Activated CD8-positive, alpha-beta memory T cell treated with anti-CD3 and anti-CD28 coated beads, Interleukin-2, amount 50 U/mL, for 48 hours (primary cell): ENCODE data around the gene NOP56.

ENCODE experiments used
- DNase-seq: peaks from one replicate; pipeline ENCODE4 v3.0.0-alpha.2; 2020

NOP56 gene

GRCh38 chr20:2690213-2690612 is 37.8 kb downstream of the NOP56 start:
- no peak for DNase-seq

- DNase-seq = no peak
Observed at GRCh38 chr20:2690718-2691117, 38.3 kb downstream of the NOP56 start.

GRCh38 chr20:2691127-2691526 is 38.7 kb downstream of the NOP56 start:
- no peak for DNase-seq

GRCh38 chr20:2691663-2692035 is 39.2 kb downstream of the NOP56 start:
- DNase-seq = no peak

- DNase-seq = no peak
Observed at GRCh38 chr20:2692036-2692885, 39.8 kb downstream of the NOP56 start, which contains the start of gene EBF4. EBF4 (plus strand) TSS chr20:2692780; CDS start chr20:2693646, 866 bp downstream.

- peak; percentile 53 for DNase-seq
Observed at GRCh38 chr20:2692886-2693285, 40.5 kb downstream of the NOP56 start.

GRCh38 chr20:2693286-2694007 is 41.0 kb downstream of the NOP56 start:
- DNase-seq = peak; percentile 69

GRCh38 chr20:2694008-2694471 is 41.6 kb downstream of the NOP56 start:
- DNase-seq = peak; percentile 57

GRCh38 chr20:2694519-2694918 is 42.1 kb downstream of the NOP56 start:
- peak; percentile 46 for DNase-seq

GRCh38 chr20:2695206-2695983 is 43.0 kb downstream of the NOP56 start:
- DNase-seq = peak; percentile 38

GRCh38 chr20:2695984-2696525 is 43.6 kb downstream of the NOP56 start:
- DNase-seq = peak; percentile 23

- peak; percentile 35 for DNase-seq
Observed at GRCh38 chr20:2696646-2697045, 44.2 kb downstream of the NOP56 start.

- DNase-seq = peak; percentile 41
Observed at GRCh38 chr20:2697768-2698167, 45.3 kb downstream of the NOP56 start.

GRCh38 chr20:2698186-2698817 is 45.9 kb downstream of the NOP56 start:
- peak; percentile 48 for DNase-seq

GRCh38 chr20:2698912-2699311 is 46.5 kb downstream of the NOP56 start:
- DNase-seq = peak; percentile 42

GRCh38 chr20:2699775-2700413 is 47.5 kb downstream of the NOP56 start:
- DNase-seq = peak; percentile 33

- DNase-seq = peak; percentile 28
Observed at GRCh38 chr20:2700913-2701620, 48.6 kb downstream of the NOP56 start.

- peak; percentile 28 for DNase-seq
Observed at GRCh38 chr20:2701671-2702081, 49.2 kb downstream of the NOP56 start.

- peak; percentile 33 for DNase-seq
Observed at GRCh38 chr20:2703716-2704475, 51.5 kb downstream of the NOP56 start.

- DNase-seq = peak; percentile 36
Observed at GRCh38 chr20:2705931-2706645, 53.7 kb downstream of the NOP56 start.
